NCI-H1105 (cell line): ENCODE measurements around the gene SORL1-AS1.

ENCODE experiments used
- DNase-seq: peaks from one replicate; lab custom pipeline; 2025; lab: John Stamatoyannopoulos, UW

SORL1-AS1 gene

DNA sequence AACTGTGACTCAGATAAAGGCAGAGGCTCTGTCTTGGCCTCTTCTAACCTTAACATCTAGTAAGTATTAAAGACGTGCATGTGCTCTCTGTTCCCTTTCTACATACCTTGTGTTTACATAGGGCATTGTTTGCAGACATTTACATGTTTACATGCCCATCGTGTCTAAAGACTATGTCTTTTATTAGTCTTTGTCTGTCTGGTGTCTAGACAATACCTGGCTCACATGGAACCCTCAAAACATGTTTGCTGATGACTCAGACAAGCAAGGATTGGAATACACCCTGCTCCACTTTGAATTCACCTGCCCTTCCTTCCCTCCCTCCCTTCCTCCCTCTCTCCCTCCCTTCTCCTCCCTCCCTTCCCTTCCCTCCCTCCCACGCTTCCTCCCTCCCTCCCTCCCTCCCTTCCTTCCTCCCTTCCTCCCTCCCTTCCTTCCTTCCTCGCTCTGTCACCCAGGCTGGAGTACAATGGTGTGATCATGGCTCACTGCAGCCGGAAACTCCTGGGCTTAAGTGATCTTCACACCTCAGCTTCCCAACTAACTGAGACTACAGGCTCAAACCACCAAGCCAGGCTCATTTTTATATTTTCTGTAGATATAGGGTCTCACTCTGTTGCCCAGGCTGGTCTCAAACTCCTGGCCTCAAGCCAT, 23.7 kb upstream of the SORL1-AS1 start:
- no peak for DNase-seq

DNA sequence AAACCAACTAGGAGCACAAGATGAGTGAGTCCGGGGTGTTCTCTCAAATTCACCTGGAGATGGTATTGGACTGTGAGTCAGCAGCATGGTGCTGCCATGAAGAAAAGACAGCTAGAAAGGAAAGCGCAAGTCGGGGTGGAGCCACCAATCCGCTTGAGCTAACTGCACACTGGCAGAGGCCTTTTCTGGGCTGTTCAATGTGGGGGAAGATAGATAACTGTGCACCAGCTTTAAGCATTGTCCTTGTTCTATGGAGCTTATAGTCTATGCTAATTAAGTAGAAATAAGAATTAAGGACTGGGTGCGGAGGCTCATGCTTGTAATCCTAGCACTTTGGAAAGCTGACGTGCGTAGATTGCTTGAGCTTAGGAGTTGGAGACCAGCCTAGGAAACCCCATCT, 21.9 kb upstream of the SORL1-AS1 start:
- DNase-seq, result no peak

DNA sequence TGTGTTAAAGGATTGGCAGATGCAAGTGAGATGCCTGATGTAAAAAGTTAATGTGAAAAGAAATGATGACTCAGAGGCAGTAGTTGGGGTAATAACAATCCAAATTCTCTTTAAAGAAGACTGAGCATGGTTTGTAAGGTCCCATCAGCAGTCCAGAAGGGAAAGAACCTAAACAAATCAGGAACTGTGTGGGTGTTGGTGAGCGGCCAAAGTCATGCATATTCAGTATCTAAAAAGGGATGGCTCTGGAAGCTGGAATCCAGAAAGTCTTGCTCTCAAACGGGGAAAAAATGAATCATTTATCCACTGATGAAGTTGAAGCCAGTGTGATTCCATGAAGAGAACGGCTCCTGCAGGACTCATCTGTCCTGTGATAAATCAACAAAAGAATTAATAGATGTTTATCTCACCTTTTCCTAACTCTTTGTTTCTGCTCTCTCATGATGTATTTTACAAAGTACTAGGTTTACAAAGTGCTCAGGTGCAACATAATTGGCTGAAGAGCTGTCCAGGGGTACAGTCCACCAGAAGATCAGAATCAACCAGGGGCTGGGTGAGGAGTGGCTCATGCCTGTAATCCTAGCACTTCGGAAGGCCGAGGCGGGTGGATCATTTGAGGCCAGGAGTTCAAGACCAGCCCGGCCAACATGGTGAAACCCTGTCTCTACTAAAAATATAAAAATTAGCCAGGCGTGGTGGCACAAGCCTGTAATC, 20.5 kb upstream of the SORL1-AS1 start:
- DNase-seq, result no peak

DNA sequence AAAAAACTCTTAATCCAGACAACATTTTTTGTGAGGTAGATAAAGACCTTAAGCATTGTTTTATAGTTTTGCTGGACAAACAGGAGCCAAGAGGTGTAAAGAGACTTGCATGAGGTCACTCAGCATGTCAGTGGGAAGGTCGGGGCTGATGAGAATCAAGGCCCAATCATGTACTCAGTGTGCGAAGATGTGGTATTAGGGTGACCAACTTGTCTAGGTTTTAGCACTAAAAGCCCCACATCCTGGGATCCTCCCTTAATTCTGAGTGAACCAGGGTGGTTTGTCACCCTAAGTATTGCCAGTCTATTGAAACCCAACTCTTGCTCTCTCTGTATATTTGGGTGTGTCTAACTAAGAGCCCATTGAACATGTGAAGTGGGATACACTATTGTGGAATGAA, 19.5 kb upstream of the SORL1-AS1 start:
- no peak for DNase-seq

DNA sequence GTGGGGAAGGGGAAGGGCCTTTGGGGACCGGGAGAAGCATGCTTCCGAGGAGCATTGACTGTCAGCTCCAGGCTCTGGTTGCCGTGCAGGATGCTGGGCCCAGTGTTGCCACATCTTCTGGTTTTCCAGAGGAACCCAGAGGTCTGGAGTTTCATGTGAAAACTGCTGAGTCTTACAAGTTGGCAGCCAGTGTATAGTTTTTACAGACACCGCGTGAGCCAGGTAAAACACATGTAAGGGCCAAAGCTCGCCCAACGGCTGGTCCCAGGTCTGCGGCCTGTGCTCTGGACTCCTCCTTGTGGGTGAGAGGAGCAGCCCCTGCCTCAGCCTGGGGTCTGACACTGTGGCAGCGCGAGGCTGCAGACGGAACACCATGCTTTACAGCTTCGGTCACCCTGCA, 18.4 kb upstream of the SORL1-AS1 start:
- no peak for DNase-seq

DNA sequence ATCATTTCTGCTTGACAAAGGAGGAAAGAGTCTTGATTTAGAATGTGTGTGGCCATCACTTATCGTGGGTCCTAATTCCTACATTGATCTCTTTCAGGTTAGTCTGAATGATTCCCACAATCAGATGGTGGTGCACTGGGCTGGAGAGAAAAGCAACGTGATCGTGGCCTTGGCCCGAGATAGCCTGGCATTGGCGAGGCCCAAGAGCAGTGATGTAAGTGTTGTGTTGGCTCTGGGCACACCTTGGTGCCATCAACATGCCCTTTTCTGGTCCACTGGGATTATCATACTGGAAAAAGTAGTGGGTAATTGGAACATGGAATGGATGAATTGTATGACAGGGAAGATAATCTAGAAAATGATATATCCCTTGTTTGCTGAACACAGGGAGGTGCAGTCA, 17.1 kb upstream of the SORL1-AS1 start:
- no peak for DNase-seq

DNA sequence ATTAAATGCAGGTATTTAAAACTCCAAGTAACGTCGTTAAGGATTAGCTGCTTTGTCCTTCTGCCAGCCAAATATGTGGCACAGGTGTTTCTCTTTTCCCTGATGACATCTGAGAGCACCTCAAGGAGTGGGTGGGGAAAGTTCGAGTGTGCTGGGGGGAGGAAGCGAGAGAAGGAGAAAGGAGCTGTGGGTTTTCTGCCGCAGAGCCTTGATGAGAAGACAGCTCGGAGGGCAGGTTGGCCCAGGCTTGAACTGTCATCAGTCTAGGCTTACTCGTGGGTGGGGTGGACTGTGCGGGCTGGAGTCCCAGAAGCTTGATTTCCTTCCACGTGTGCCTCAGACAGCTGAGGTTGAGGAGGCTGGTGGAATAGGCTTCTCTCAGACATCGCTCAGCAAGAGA, 15.2 kb upstream of the SORL1-AS1 start:
- DNase-seq, result no peak

DNA sequence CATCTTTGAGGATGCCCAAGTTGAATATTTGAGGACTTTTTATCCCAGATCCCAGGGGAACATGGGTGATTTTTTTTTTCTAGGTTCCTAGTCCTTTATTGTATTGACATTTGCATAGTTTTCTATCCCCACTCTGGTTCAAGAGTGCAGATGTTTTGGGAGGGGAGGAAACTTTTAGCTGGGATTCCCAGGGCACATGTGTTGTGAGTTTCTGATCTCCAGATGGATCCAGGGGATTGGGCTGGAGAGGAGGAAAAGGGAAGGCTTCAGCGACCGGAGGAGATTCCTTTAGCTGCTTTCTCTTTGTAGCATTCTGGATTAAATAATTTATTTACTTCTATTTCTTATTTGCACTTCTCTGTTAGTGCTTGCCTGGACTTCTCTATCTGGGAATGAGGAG, 14.7 kb upstream of the SORL1-AS1 start:
- no peak for DNase-seq

DNA sequence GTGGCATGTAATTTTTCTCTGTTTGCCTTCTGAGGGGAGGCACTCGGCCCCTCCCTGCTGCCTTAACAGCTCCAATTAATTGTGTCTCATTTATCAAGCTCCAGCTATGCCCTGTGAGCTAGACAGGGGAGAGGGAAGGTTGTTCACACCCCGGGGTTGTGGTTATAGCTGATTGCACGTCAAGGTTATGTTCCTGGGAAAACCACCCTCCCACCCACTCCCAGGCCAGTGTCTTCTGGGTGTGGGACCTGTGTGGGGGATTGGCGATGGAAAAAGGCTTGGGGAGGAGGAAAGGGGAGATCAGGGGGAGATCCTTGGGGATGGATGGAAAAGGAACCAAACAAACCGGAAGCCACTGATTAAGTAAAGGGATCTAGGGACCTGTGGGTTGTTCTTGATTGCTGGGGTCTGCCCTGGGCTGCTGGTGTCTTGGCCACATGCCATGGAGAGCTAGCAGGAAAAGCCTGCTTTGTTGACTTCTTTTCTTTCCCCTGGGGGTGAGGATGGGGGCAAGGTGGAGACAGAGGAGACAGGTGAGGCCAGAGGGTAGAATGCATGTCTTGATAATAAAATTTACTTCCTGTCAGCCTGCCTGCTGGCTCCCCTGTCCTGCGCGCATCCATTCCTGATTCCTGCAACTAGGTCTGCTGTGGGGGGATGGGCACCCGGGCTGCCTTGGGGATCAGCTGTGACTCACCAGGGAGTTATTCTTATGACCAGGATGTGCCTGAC, 13.5 kb upstream of the SORL1-AS1 start:
- DNase-seq, result peak; percentile 93

DNA sequence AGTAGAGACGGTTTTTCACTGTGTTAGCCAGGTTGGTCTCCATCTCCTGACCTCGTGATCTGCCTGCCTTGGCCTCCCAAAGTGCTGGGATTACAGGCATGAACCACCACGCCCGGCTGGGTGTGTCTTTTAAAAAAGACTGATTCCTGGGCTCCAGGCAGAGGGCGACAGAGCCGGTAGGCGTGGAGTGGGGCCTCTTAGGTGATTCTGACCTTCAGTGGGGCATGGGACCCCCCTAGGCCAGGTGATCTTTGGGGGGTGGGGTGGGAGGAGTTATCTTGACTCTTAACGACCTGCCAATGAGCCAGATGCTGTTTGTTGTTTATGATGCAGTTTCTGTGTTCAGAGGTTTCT, 12.9 kb upstream of the SORL1-AS1 start:
- DNase-seq, result no peak

DNA sequence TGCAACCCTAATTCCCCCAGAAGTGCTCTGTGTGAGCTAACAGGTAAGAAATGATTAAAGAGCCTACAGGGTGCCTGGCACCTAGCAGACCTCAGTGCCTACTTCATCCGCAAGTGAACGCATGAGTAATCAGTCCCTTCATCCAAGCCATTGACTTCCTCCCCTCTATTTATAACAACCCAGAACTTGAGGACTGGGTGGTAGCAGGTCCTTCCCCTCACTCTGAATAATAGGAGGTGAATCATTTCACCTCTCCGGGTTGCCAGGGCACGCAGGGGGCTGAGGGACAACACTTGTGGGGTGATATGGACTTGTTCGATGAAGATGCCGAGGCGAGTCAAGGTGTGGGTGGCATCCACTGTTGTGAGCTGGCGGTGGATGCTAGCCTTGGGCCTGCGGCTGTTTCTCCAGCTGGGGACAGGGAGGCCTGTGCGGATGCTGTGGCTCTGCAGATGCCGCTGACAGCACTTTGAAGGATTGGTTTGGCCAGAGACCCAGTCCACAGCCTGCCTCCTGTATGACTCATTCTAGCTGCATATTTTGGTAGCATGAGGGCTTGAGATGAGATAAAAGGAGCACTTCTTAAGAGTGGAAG, 11.7 kb upstream of the SORL1-AS1 start:
- no peak for DNase-seq

DNA sequence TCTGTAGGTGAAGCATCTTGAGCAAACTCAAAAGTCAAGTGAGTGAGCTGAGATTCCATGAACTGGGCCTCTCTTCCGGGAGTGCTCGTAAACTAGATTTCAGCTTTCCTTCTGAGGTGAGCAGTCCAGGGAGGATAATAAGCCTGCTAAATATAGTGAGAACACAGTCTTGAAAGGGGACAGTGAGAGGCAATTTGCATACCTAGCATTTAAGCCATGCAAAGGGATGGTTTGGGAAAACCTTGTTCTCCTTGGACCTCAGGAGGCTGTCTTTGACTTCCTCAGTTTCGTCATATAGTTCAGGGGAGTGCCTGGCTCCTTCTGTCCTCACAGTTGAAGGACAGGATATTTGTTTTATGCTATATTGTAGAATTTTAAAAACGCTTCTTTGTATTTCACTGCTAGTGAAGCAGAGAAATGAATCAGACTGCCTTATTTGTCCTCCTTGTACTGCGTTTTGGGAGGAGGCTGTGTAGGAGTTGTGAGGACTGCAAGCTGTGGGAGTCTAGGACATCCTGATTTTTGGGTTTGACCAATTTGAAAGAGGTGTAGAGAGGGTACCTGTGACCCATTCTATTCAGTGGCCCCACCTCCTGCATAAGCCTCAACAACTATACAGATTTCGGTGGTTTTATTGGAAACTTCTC, 11.0 kb upstream of the SORL1-AS1 start:
- DNase-seq, result no peak

DNA sequence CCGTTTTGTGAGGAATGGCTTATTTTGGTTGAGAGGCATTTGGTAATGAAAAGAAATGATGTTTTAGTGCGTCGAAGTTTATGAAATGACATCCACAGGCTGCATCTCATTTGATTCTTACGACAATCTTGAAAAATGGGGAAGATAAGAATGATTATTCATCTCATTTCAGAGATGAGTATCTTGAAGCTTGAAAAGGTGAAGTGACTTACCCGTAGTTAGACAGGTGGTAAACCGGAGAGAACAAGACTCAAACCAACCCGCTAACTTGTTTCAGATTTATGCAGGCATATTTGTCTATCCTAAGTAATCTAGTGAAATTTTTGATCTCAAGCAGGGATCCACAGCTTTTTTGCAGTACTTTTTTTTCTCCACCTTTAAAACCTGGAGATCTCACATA, 9.1 kb upstream of the SORL1-AS1 start:
- DNase-seq, result no peak

DNA sequence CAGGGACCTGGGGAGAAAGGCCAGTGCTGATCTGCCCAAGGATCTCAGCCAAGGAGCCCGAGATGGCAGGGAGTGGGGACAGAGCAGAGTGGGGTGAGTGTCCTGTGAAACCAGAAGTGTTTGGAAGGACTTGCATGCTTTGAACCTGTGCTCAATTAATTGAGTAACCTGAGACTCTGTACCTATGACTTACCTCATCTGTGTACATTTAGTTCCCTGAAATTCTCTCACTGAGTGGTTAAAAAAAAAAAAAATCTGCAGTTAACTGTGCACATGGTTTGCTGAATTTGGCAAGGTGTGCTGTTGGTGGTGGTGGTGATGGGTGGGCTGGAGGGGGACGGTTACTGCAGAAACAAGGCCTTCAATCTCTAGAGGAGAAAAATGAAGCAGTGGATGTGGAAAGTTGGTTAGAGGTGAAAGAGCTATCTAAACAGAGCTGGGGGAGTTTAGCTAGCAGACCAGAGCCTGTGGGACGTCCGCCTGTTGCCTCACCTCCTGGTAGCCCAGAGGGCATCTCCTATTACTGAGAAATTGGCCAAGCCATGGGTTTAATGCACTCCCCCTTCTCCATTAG, 8.3 kb upstream of the SORL1-AS1 start:
- no peak for DNase-seq

DNA sequence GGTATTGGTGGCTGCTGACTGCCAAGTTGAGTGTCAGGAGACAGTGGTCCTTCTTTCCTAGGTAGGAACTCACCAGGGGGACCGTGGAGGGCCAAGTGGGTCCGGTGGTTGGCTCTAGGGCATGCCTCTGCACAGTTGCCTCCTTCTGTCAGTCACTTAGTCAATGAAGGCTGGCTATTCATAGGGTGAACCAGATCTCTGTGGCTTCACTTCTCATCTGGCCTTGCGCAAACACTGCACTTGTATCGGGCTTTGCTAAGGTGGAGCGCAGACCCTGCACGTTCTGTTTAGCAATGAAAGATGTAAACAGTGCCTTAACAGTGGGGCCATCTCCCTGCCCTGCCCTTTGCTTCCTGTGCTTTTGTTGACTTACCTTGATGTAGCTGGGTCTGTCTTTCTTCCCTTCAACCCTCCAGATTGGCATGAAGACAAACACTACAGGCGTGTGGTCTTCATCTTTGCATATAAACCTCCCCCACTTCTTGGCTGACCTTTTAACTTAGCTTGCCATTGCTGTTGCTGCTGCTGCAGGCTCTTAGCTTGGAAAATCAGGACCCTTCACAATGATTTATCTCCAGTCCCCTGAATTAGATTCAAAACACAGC, 6.7 kb upstream of the SORL1-AS1 start:
- no peak for DNase-seq

DNA sequence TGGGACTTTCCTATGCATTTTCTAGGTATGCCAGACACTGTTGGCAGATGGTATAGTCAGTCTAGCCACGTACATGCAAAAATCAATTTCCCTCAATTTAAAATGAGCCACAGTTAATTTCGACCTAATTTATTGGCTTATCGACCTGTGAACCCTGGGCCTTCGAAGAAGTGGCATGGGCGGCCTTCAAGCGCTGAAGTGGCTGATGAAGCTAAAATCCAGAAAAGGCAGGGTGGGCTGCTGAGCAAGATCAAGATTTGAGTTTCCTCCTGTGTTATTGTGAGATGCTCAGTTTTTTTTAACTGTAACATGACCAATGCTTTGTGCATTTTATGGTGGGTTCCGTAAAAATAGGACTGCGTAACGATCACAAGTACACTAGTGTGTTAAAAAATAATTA, 5.8 kb upstream of the SORL1-AS1 start:
- no peak for DNase-seq

DNA sequence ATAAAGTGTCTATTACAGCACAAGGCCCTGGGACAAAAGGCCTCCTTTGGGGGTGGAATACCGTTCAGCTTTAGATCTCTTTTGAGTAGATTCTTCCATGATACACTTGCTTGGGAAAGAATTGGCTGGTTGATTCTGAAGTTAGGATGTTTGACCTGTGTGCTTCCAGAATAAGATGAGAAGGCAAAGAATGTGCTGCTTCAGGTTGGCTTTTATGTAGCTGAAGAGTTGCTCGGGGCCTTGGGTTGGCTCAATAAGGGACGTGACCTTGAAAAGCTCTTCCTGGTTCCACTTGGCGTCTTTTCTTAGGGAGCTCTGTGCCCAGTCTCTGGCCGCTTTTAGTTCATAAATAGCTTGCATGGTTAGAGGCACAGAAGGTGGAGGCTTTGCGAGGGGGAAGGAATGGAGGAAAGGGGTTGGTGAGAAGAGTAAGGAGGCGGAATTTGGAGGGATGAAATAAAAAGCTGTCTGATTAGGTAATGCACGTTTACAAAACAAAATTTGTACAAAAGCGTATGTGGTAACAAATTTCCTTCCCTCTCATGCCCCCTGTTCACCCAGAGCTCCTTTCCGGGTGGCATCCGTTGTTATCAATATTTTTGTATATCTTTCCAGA, 4.2 kb upstream of the SORL1-AS1 start:
- no peak for DNase-seq

DNA sequence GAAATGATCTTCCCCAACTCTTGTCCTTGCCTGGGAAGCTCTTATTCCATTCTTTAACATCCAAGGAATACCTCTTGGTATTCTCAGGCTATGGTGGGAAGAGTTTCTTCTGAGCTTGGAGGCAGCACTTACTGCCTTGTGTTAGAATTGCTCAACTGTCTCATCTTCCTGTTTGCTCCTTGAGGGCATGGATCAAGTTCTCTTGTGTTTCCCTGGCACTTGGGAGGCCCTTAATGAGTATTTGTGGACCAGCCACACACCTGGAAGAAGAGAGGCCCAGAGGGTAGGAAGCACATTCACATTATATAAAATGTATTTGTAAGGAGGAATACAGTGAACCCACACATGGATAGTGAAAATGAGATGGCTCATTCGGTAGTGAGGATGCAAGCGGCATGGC, 3.4 kb upstream of the SORL1-AS1 start:
- no peak for DNase-seq

DNA sequence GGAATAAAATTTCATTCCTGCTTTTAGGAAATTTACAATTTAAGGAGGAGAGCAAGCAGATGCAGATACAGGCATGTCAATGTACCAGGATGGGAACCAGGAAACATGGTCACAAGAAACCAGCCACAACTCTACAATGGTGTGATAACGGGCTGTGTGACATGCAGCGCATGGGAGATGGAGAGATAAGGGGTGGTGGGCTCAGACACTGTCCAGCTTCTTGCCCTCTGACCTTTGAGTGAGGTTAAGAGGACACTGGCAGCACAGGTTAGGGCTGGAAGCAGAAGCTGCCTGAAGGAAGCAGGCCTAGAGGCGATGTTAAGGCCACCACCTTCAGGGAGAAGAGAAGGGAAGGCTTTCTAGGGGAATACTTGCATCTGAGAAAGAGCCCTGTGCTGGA, 2.3 kb upstream of the SORL1-AS1 start:
- no peak for DNase-seq

DNA sequence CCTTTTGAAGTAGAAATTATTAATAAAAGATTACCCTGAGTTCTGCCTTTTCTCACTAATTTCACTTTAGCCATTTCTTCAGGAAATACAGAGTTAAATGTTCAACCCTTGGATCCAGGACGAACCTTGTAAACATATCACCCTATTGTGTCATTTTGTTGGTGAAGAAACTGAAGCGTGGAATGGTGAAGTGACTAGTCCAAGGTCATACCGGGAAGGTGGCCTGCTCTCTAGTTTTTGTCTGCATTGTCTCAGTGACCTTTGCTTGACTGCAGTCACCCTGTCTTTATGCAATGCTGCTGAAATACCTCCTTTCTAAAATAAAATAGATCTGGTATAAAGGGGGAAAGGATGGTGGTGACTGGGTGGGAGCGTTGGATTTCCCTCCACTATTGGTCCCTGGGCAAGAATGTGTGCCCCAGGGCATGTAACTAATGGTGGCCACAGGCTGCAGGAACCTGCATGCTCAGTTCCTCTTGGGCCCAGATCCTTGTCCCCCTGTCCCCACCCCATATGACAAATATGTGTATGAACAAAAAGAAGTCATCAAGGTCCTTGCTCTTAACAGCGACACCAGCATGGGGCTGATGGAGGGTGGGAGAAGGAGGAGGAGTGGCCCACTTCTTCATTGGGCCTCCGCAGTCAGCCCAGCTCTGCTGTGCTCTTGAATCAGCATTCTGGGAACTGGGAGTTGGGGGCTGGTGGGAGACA, 977 bp upstream of the SORL1-AS1 start:
- no peak for DNase-seq
